HL-60 (cell line): ENCODE measurements around the gene GTF3C6.

Experiments
- GABPA ChIP-seq: IDR thresholded peaks from 2 replicates; pipeline ENCODE4 v1.6.1; 2012; ENCODE audit warnings: low read depth
- POLR2AphosphoS5 ChIP-seq: IDR thresholded peaks from 2 replicates; pipeline ENCODE4 v1.6.1; 2012; ENCODE audit warnings: low read depth
- SPI1 ChIP-seq: IDR thresholded peaks from 2 replicates; pipeline ENCODE4 v1.6.1; 2012; ENCODE audit warnings: low read depth, mild to moderate bottlenecking, borderline replicate concordance
- TF ChIP-seq, protein P1 (sequence below): IDR thresholded peaks from one replicate; pipeline ENCODE4 v1.5.1; 2011; ENCODE audit warnings: low read length, control low read depth, inconsistent platforms; ENCODE audit not compliant: insufficient read depth
- TF ChIP-seq, protein P2 (sequence below): IDR thresholded peaks from 2 replicates; pipeline ENCODE4 v1.6.1; 2012; ENCODE audit warnings: low read depth; ENCODE audit not compliant: insufficient replicate concordance

GRCh38 chr6:111012143-111012452 is 53.6 kb downstream of the GTF3C6 start:
- TF ChIP-seq, protein P1, sequence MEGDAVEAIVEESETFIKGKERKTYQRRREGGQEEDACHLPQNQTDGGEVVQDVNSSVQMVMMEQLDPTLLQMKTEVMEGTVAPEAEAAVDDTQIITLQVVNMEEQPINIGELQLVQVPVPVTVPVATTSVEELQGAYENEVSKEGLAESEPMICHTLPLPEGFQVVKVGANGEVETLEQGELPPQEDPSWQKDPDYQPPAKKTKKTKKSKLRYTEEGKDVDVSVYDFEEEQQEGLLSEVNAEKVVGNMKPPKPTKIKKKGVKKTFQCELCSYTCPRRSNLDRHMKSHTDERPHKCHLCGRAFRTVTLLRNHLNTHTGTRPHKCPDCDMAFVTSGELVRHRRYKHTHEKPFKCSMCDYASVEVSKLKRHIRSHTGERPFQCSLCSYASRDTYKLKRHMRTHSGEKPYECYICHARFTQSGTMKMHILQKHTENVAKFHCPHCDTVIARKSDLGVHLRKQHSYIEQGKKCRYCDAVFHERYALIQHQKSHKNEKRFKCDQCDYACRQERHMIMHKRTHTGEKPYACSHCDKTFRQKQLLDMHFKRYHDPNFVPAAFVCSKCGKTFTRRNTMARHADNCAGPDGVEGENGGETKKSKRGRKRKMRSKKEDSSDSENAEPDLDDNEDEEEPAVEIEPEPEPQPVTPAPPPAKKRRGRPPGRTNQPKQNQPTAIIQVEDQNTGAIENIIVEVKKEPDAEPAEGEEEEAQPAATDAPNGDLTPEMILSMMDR, result no peak
- TF ChIP-seq GABPA (no peak), POLR2AphosphoS5 (no peak), SPI1 (no peak)
- TF ChIP-seq, protein P2, sequence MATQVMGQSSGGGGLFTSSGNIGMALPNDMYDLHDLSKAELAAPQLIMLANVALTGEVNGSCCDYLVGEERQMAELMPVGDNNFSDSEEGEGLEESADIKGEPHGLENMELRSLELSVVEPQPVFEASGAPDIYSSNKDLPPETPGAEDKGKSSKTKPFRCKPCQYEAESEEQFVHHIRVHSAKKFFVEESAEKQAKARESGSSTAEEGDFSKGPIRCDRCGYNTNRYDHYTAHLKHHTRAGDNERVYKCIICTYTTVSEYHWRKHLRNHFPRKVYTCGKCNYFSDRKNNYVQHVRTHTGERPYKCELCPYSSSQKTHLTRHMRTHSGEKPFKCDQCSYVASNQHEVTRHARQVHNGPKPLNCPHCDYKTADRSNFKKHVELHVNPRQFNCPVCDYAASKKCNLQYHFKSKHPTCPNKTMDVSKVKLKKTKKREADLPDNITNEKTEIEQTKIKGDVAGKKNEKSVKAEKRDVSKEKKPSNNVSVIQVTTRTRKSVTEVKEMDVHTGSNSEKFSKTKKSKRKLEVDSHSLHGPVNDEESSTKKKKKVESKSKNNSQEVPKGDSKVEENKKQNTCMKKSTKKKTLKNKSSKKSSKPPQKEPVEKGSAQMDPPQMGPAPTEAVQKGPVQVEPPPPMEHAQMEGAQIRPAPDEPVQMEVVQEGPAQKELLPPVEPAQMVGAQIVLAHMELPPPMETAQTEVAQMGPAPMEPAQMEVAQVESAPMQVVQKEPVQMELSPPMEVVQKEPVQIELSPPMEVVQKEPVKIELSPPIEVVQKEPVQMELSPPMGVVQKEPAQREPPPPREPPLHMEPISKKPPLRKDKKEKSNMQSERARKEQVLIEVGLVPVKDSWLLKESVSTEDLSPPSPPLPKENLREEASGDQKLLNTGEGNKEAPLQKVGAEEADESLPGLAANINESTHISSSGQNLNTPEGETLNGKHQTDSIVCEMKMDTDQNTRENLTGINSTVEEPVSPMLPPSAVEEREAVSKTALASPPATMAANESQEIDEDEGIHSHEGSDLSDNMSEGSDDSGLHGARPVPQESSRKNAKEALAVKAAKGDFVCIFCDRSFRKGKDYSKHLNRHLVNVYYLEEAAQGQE, result no peak
